H9 (cell line): ENCODE measurements around the gene IL6ST. TPM values are rescaled to one million over a fixed set of nuclear protein-coding genes. Genes with fewer than 3 reads are reported as not detected.

ENCODE experiments used
- DNase-seq: peaks from one replicate; pipeline ENCODE4 v3.0.0-alpha.2; 2017
- H2AFZ ChIP-seq: one replicate; pipeline ENCODE4 v1.6.1; 2013; ENCODE audit warnings: mild to moderate bottlenecking, low read length, control low read depth, moderate library complexity
- H2AK5ac ChIP-seq: 2 replicates; pipeline ENCODE4 v1.6.1; 2013; ENCODE audit warnings: low read length, control low read depth, mixed read lengths; ENCODE audit not compliant: insufficient read length
- H2BK120ac ChIP-seq: one replicate; pipeline ENCODE4 v1.6.1; 2013; ENCODE audit warnings: low read depth, mild to moderate bottlenecking, low read length, control low read depth, inconsistent platforms; ENCODE audit not compliant: poor library complexity, severe bottlenecking
- H2BK12ac ChIP-seq: 2 replicates; pipeline ENCODE4 v1.6.1; 2013; ENCODE audit warnings: low read length, control low read depth, mixed read lengths, low read depth; ENCODE audit not compliant: insufficient read length
- H2BK15ac ChIP-seq: 2 replicates; pipeline ENCODE4 v1.6.1; 2013; ENCODE audit warnings: low read depth, low read length, control low read depth
- H2BK20ac ChIP-seq: one replicate; pipeline ENCODE4 v1.6.1; 2013; ENCODE audit warnings: low read depth, mild to moderate bottlenecking, low read length, control low read depth, inconsistent platforms; ENCODE audit not compliant: poor library complexity, severe bottlenecking
- H2BK5ac ChIP-seq: 2 replicates; pipeline ENCODE4 v1.6.1; 2013; ENCODE audit warnings: low read length, control low read depth, mixed read lengths; ENCODE audit not compliant: insufficient read length
- H3K14ac ChIP-seq: 2 replicates; pipeline ENCODE4 v1.6.1; 2013; ENCODE audit warnings: low read length, control low read depth; ENCODE audit not compliant: insufficient read depth
- H3K18ac ChIP-seq: 2 replicates; pipeline ENCODE4 v1.6.1; 2013; ENCODE audit warnings: low read depth, mild to moderate bottlenecking, mixed read lengths, low read length, control low read depth; ENCODE audit not compliant: insufficient read length
- H3K23ac ChIP-seq: 2 replicates; pipeline ENCODE4 v1.6.1; 2013; ENCODE audit warnings: low read length, control low read depth, mixed read lengths, low read depth; ENCODE audit not compliant: insufficient read length
- H3K23me2 ChIP-seq: 2 replicates; pipeline ENCODE4 v1.6.1; 2013; ENCODE audit warnings: low read depth, mild to moderate bottlenecking, mixed read lengths, low read length, control low read depth; ENCODE audit not compliant: insufficient read length, poor library complexity, severe bottlenecking
- H3K27ac ChIP-seq: 2 replicates; pipeline ENCODE4 v1.5.1; 2013; ENCODE audit warnings: low read length, control low read depth, mixed read lengths, low read depth; ENCODE audit not compliant: insufficient read length
- H3K27me3 ChIP-seq: 2 replicates; pipeline ENCODE4 v1.6.1; 2013; ENCODE audit warnings: low read length, control low read depth, inconsistent platforms; ENCODE audit not compliant: insufficient read depth
- H3K4ac ChIP-seq: 2 replicates; pipeline ENCODE4 v1.6.1; 2013; ENCODE audit warnings: low read depth, mild to moderate bottlenecking, control low read depth, inconsistent platforms, low read length, moderate library complexity
- H3K4me1 ChIP-seq: 2 replicates; pipeline ENCODE4 v1.6.1; 2013; ENCODE audit warnings: low read length, control low read depth, inconsistent platforms; ENCODE audit not compliant: insufficient read depth
- H3K4me2 ChIP-seq: 2 replicates; pipeline ENCODE4 v1.6.1; 2013; ENCODE audit warnings: low read length, control low read depth, mixed read lengths; ENCODE audit not compliant: insufficient read length, insufficient read depth
- H3K56ac ChIP-seq: 2 replicates; pipeline ENCODE4 v1.6.1; 2013; ENCODE audit warnings: low read depth, mild to moderate bottlenecking, mixed read lengths, low read length, control low read depth; ENCODE audit not compliant: insufficient read length
- H3K79me1 ChIP-seq: 2 replicates; pipeline ENCODE4 v1.6.1; 2013; ENCODE audit warnings: low read depth, mild to moderate bottlenecking, moderate library complexity, low read length, control low read depth, inconsistent platforms; ENCODE audit not compliant: insufficient read depth, poor library complexity, severe bottlenecking
- H3K79me2 ChIP-seq: 2 replicates; pipeline ENCODE4 v1.6.1; 2013; ENCODE audit warnings: low read length, control low read depth, inconsistent platforms; ENCODE audit not compliant: insufficient read depth
- H3K9ac ChIP-seq: 2 replicates; pipeline ENCODE4 v1.6.1; 2013; ENCODE audit warnings: low read length, control low read depth, mixed read lengths; ENCODE audit not compliant: insufficient read length; ENCODE audit errors: extremely low read depth
- H3K9me3 ChIP-seq: one replicate; pipeline ENCODE4 v1.6.1; 2013; ENCODE audit warnings: low read depth, low read length, inconsistent platforms; ENCODE audit not compliant: control insufficient read depth
- H3T11ph ChIP-seq: one replicate; pipeline ENCODE4 v1.6.1; 2013; ENCODE audit warnings: mild to moderate bottlenecking, low read length, control low read depth, inconsistent platforms
- H4K20me1 ChIP-seq: one replicate; pipeline ENCODE4 v1.6.1; 2013; ENCODE audit not compliant: control insufficient read depth, insufficient read length, insufficient read depth
- H4K5ac ChIP-seq: 2 replicates; pipeline ENCODE4 v1.6.1; 2013; ENCODE audit warnings: low read depth, mild to moderate bottlenecking, mixed read lengths, low read length, control low read depth; ENCODE audit not compliant: insufficient read length
- H4K8ac ChIP-seq: replicated peaks from 2 replicates; pipeline ENCODE4 v1.6.1; 2013; ENCODE audit warnings: low read length, control low read depth, mixed read lengths, low read depth; ENCODE audit not compliant: insufficient read length
- H4K91ac ChIP-seq: 2 replicates; pipeline ENCODE4 v1.6.1; 2013; ENCODE audit warnings: low read depth, mild to moderate bottlenecking, moderate library complexity, mixed read lengths, low read length, control low read depth; ENCODE audit not compliant: insufficient read length
- H3K27ac Mint-ChIP-seq, 3 experiments: 2 replicates in 2 of 3; 3 replicates in 1 of 3; pipeline ENCODE4 v1.8.0; 2020 to 2021; ENCODE audit warnings: mixed read lengths in 3 of 3, mild to moderate bottlenecking in 1 of 3, moderate library complexity in 1 of 3
- H3K27me3 Mint-ChIP-seq: 2 replicates; pipeline ENCODE4 v1.8.0; 2021; ENCODE audit warnings: low read depth, mild to moderate bottlenecking, moderate library complexity, mixed read lengths
- H3K36me3 Mint-ChIP-seq, 3 experiments: 2 replicates in 2 of 3; 3 replicates in 1 of 3; pipeline ENCODE4 v1.8.0; 2020 to 2021; ENCODE audit warnings: low read depth in 3 of 3, mixed read lengths in 3 of 3; ENCODE audit not compliant: insufficient read depth in 1 of 3
- H3K4me1 Mint-ChIP-seq, 2 experiments: 2 replicates each; pipeline ENCODE4 v1.8.0; 2020; ENCODE audit warnings: mixed read lengths in 2 of 2
- H3K4me3 Mint-ChIP-seq, 2 experiments: 2 replicates in 1 of 2; 3 replicates in 1 of 2; pipeline ENCODE4 v1.8.0; 2020 to 2021; ENCODE audit warnings: mild to moderate bottlenecking in 2 of 2, mixed read lengths in 2 of 2, moderate library complexity in 1 of 2
- H3K9me3 Mint-ChIP-seq, 2 experiments: 2 replicates in 1 of 2; 3 replicates in 1 of 2; pipeline ENCODE4 v1.8.0; 2020; ENCODE audit warnings: mild to moderate bottlenecking in 2 of 2, mixed read lengths in 2 of 2, moderate library complexity in 1 of 2
- WGBS: extraction: QIAGEN DNeasy Blood & Tissue Kit; methylation state at CpG from one replicate; pipeline ENCODE4 v1.1.7; 2013; ENCODE audit warnings: missing lambda C conversion rate, low lambda C conversion rate, mixed read lengths; ENCODE audit not compliant: insufficient read length; ENCODE audit errors: extremely low coverage; 5-methylcytosine and 5-hydroxymethylcytosine counted together
- total RNA-seq: library from RNA; stranded (reverse); gene quantifications from 2 replicates; pipeline ENCODE4 v1.2.1, GENCODE V29; 2021
- TF ChIP-seq, protein P1 (sequence below): fragments of 200-600 bp; sonication (generic); conservative IDR thresholded peaks from 3 replicates; pipeline ENCODE4 v1.8.0; 2021; ENCODE audit warnings: antibody characterized with exemption, mild to moderate bottlenecking

Gene IL6ST
- total RNA-seq, 1 experiment from 2014 or later = 11.1 TPM

DNA sequence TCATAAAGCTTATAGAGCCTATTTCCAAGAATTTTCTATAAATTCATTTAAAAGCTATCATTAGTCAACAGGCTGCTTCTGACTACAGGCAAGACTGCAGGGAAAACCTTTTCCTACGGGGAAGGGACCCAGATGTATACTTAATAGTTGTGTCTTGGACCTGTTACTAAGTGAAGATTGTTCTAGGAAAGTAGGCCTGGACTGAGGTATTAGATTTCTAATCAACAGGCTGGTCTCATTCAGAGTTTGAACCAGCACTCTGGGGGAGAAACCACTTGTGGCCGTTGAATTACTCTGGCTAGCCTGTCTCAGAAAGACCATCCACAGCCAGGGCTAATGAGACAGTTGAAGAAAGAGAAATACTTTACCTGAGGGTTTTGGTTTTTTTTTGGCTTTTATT, 60.0 kb downstream of the IL6ST start:
- Histone ChIP-seq H3K9me3 (no peaks in the 10 kb centered on the region), H3T11ph (no peak overlapping the region)

More for the DNA sequence above, 60.0 kb downstream of the IL6ST start:
- Mint-ChIP-seq H3K36me3 (no peaks in the 10 kb centered on the region; a peak in 1 of 7 replicates), H3K9me3 (no peaks in the 10 kb centered on the region), H3K4me1 (no peaks in the 10 kb centered on the region), H3K27me3 (no peaks in the 10 kb centered on the region), H3K4me3 (no peak overlapping the region), H3K27ac (no peak overlapping the region)
- H2BK12ac ChIP-seq = no peak overlapping the region
- DNase-seq = no peak
- H4K5ac ChIP-seq = no peak overlapping the region
- H3K27ac ChIP-seq = no peak overlapping the region
- TF ChIP-seq, protein P1, sequence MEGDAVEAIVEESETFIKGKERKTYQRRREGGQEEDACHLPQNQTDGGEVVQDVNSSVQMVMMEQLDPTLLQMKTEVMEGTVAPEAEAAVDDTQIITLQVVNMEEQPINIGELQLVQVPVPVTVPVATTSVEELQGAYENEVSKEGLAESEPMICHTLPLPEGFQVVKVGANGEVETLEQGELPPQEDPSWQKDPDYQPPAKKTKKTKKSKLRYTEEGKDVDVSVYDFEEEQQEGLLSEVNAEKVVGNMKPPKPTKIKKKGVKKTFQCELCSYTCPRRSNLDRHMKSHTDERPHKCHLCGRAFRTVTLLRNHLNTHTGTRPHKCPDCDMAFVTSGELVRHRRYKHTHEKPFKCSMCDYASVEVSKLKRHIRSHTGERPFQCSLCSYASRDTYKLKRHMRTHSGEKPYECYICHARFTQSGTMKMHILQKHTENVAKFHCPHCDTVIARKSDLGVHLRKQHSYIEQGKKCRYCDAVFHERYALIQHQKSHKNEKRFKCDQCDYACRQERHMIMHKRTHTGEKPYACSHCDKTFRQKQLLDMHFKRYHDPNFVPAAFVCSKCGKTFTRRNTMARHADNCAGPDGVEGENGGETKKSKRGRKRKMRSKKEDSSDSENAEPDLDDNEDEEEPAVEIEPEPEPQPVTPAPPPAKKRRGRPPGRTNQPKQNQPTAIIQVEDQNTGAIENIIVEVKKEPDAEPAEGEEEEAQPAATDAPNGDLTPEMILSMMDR = no peak
- no peak overlapping the region for H3K4ac ChIP-seq
- no peaks in the 10 kb centered on the region for H3K79me2 ChIP-seq
- no peak overlapping the region for H3K23ac ChIP-seq
- H3K4me2 ChIP-seq = no peak overlapping the region
- no peaks in the 10 kb centered on the region for H3K23me2 ChIP-seq
- WGBS = no CpG with 5 or more reads among the region's 2 CpGs
- H4K91ac ChIP-seq = no peak overlapping the region
- H3K56ac ChIP-seq = no peak overlapping the region
- no peak overlapping the region for H3K9ac ChIP-seq
- no peaks in the 10 kb centered on the region for H4K20me1 ChIP-seq
- H3K14ac ChIP-seq = no peak overlapping the region
- no peak overlapping the region for H2BK5ac ChIP-seq
- H2BK20ac ChIP-seq = no peak overlapping the region
- H2BK15ac ChIP-seq = no peak overlapping the region
- H3K79me1 ChIP-seq = no peaks in the 10 kb centered on the region
- H2AFZ ChIP-seq = no peak overlapping the region
- no peak overlapping the region for H2AK5ac ChIP-seq
- H3K18ac ChIP-seq = no peak overlapping the region
- no peak overlapping the region for H4K8ac ChIP-seq
- no peaks in the 10 kb centered on the region for H3K4me1 ChIP-seq
- no peaks in the 10 kb centered on the region for H3K27me3 ChIP-seq
- no peak overlapping the region for H2BK120ac ChIP-seq
